Activated T-cell treated with anti-CD3 and anti-CD28 coated beads for 1 hour (primary cell): Measurements from ENCODE around the gene TMEM259.

ENCODE experiments used
- DNase-seq: peaks from one replicate; pipeline ENCODE4 v3.0.0-alpha.2; 2020; ENCODE audit warnings: low read depth

TMEM259 gene

GRCh38 chr19:1002600-1002999 is 18.3 kb downstream of the TMEM259 start:
- no peak for DNase-seq

GRCh38 chr19:1001538-1002166 is 19.3 kb downstream of the TMEM259 start:
- DNase-seq = peak; percentile 69

GRCh38 chr19:1000591-1001537 is 20.1 kb downstream of the TMEM259 start:
- DNase-seq = no peak

- DNase-seq = peak; percentile 50
Observed at GRCh38 chr19:1000095-1000494, 20.8 kb downstream of the TMEM259 start, which contains the start of gene GRIN3B. Gene GRIN3B, plus strand, starts transcription at chr19:1000419. Its CDS starts 19 bp downstream, at chr19:1000438.

- DNase-seq = no peak
Observed at GRCh38 chr19:999379-999719, 21.6 kb downstream of the TMEM259 start.

GRCh38 chr19:998064-998463 is 22.9 kb downstream of the TMEM259 start:
- no peak for DNase-seq

GRCh38 chr19:996051-996838 is 24.7 kb downstream of the TMEM259 start:
- DNase-seq = peak; percentile 52

GRCh38 chr19:995051-995827 is 25.7 kb downstream of the TMEM259 start:
- DNase-seq = no peak

- DNase-seq = no peak
Observed at GRCh38 chr19:994516-994915, 26.4 kb downstream of the TMEM259 start.

GRCh38 chr19:993831-994393 is 27.0 kb downstream of the TMEM259 start:
- no peak for DNase-seq

GRCh38 chr19:993361-993830 is 27.5 kb downstream of the TMEM259 start:
- DNase-seq = no peak

GRCh38 chr19:992670-993055 is 28.3 kb downstream of the TMEM259 start:
- no peak for DNase-seq

GRCh38 chr19:991932-992669 is 28.8 kb downstream of the TMEM259 start:
- no peak for DNase-seq

GRCh38 chr19:991174-991931 is 29.6 kb downstream of the TMEM259 start:
- DNase-seq = peak; percentile 37

GRCh38 chr19:990746-991145 is 30.2 kb downstream of the TMEM259 start:
- DNase-seq = no peak

GRCh38 chr19:990119-990571 is 30.8 kb downstream of the TMEM259 start:
- DNase-seq = no peak

- DNase-seq = no peak
Observed at GRCh38 chr19:989381-990081, 31.4 kb downstream of the TMEM259 start.

GRCh38 chr19:988510-988909 is 32.4 kb downstream of the TMEM259 start:
- no peak for DNase-seq

GRCh38 chr19:988081-988480 is 32.8 kb downstream of the TMEM259 start:
- DNase-seq = no peak
